Measurements from ENCODE around the gene IGF1R.

IGF1R gene

DNA sequence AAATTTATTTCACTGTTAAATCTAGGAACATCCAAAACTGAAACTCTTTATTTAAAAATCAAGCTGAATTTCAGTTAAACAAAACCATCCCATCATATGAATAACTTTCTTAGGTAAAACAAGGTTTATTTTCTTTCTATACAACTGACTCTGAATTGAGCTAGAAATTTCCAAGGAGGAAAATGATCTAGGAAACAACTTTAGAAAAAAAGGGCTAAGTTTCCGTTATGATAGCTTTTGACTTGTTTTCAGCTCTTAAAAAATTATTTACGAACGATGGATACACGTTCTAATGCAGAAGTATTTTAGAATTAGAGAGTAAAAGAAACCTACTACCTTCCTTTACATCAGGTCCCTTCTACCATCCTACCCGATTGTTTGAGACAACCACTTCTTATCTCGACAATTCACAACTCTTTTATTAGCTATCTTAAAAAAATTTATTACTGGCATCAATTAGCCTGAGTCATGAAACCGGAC is 1.8 kb upstream of the IGF1R start:
- DNase-seq: no peak
- in situ Hi-C loops (cut with HindIII; ENCODE audit: low pct_ligation_motif_present, low pct_unique_long_range_greater_than_20kb, low sequenced_read_pairs): no loop called here

DNA sequence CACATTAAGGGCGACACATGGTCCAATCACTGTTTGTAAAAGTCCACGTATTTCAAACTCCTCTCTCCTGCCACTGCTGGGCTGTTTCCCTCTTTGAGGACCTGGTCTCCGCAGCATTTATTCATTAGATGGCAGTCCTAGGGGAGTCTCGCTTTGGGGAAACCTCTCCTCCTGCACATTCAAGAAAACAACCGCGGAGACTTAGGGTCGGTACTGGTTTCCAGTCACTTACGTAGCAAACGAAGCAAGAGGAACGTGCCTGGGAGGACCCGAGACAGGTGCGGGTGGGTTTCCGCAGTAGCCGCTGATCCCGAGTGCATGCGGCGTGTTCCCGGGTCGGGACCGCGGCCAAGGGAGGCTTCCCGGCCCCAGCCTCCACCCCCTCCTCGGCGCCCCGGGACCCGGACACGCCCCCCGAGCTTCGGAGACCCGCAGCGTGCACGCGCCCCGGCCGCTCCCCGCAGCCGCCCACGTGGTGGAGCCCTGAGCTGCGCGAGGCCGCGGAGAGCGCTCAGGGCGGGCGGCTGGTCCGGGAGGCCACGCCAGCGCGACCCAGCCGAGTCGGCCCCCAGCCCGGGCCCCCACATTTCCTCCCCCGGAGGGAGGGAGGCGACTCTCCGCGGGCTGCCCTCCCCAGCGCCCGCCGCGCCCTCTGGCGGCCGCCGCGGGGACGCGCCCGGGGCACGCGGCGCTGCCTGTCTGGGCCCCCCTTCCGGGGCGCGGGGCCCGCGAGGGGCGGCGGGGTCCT is 1.1 kb upstream of the IGF1R start:
- peak; percentile 84 for DNase-seq
- in situ Hi-C loops (cut with HindIII; ENCODE audit: low pct_ligation_motif_present, low pct_unique_long_range_greater_than_20kb, low sequenced_read_pairs): no loop called here

DNA sequence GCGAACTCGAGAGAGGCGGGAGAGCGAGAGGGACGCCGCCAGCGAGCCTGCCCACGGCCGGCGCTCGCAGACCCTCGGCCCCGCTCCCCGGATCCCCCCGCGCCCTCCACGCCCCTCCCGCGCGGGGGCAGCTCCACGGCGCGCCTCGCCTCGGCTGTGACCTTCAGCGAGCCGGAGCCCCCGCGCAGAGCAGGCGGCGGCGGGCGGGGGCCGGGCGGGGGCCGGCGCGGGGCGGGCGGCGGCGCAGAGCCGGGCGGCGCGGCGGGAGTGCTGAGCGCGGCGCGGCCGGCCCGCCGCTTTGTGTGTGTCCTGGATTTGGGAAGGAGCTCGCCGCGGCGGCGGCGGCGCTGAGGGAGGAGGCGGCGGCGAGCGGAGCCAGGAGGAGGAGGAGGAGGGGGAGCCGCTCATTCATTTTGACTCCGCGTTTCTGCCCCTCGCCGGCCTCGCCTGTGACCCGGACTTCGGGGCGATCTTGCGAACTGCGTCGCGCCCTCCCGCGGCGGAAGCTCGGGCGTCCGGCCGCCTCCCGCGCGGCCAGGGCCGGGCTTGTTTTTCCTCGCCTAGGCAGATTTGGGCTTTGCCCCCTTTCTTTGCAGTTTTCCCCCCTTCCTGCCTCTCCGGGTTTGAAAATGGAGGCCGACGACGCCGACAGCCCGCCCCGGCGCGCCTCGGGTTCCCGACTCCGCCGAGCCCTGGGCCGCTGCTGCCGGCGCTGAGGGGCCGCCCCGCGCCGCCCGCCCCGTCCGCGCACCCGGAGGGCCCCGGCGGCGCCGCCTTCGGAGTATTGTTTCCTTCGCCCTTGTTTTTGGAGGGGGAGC is 524 bp downstream of the IGF1R start:
- peak; percentile 42 for DNase-seq
- in situ Hi-C loops (cut with HindIII; ENCODE audit: low pct_ligation_motif_present, low pct_unique_long_range_greater_than_20kb, low sequenced_read_pairs): no loop called here

DNA sequence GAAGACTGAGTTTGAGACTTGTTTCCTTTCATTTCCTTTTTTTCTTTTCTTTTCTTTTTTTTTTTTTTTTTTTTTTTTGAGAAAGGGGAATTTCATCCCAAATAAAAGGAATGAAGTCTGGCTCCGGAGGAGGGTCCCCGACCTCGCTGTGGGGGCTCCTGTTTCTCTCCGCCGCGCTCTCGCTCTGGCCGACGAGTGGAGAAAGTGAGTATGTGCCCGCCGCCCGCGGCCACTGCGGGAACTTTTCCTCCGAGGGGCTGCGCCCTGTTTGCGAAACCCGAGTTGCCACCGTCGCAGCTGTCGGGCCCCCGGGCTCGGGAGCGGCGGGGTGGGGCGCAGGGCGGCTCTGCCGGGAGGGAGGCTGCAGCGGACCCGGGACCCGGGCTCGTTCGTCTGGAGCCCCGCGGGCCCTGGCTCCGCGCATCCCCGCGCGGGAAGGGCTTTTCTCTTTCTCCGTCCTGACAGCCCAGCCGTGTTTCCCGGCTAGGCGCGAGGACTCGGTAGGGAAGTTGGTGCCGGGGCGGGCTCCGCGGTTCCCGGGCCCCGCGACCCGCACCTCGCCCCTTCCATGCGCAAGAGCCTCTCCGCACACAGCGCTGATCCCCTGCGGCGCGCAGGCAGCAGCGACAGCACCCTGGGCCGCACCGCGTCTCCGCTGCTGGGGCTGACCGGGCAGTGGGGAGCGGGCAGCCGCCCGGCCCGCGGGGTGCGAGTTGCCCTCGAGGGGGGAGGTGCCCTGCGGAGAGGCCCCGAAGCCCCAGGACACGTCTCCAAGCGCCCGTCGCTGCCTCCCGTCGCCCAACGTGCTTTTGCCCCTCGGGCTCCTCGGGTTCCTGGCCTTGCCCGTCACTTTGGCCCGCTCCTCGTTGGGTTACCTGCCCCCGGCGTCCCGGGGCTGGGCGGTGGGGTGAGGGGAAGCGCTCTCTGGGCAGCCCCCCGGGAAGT is 1.4 kb downstream of the IGF1R start:
- peak; percentile 28 for DNase-seq
- in situ Hi-C loops (cut with HindIII; ENCODE audit: low pct_ligation_motif_present, low pct_unique_long_range_greater_than_20kb, low sequenced_read_pairs): no loop called here

DNA sequence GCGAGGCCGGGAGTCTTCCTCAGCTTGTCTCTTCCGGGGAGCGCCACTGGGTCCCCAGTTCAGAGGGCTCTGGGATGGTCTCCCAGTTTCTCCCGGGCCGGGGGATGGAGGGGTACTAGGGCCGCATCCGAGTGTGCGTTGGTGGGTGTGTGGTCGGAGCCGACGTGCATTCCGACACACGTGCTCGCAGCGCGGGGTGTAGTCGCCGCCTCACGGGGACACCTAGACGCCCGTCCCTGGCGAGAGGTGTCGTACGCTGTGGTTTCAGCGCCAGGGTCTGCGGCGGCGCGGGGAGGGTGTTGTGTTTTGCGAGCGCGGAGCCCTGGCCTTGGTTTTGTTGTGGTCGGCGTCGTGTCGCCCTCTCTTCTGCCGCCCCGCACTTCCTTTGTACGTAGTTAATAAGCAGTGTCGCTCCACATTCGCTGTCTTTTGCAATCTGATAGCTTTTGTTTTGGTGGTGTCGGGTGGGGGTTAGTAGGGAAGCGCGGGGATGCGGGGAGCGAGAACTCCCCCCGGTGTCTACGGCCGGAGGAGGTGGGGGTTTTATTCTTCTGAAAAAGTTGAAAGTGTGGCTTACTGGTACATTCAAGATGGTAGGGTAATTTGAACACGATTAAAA is 2.2 kb downstream of the IGF1R start:
- DNase-seq: peak; percentile 4
- in situ Hi-C loops (cut with HindIII; ENCODE audit: low pct_ligation_motif_present, low pct_unique_long_range_greater_than_20kb, low sequenced_read_pairs): no loop called here

DNA sequence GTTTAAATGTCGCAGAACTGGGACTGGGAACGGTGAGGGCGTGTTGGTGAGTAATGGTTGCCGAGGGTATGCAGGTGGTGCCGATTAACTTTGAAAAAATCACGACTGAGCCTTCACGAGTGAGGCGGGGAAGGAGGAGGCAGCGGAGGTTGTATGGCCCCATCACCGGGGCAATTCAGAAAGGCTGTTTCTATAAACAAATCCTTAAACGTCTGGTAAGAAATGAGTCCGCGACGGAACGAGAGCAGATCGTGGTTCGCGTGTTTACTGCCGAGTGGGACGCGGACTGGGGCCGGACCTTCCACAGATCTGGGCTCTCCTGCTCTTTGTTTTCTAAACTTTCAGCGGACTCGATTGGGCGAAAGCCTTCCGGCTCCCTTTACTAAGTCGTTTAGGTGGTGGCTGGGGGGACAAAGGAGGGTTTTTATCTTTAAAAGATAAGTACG is 2.7 kb downstream of the IGF1R start:
- DNase-seq: peak; percentile 1
- in situ Hi-C loops (cut with HindIII; ENCODE audit: low pct_ligation_motif_present, low pct_unique_long_range_greater_than_20kb, low sequenced_read_pairs): no loop called here

DNA sequence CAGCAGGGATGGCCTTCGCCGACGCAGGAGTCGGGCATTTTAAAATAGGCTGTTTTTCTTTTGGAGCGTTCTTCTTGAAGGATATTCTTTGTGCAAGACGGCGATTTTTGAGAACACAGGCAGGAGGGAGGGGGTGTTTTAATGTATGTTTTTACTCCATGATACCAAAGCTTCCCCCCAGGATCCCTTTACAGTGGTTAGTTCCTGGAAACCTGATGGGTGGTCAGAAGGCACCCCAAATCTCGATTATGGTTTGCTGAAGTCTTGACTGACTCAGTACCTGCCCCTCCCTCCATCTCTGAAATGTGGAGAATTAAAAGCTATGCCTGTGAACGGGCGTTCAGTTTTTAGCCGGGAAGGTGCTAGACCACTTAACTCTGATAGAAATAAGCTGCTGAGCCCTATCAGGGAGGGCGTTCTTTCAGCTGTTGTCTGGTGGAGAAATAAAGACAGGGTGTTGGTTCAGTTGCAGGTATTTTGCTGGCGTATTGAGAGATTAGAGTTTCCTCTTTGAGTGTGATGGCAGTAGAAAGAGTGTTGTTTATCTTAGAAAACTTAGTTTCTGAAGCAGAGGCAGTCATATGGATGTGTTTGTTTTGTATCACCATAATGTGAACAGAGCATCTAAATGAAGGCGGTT is 3.4 kb downstream of the IGF1R start:
- in situ Hi-C loops (cut with HindIII; ENCODE audit: low pct_ligation_motif_present, low pct_unique_long_range_greater_than_20kb, low sequenced_read_pairs): no loop called here

DNA sequence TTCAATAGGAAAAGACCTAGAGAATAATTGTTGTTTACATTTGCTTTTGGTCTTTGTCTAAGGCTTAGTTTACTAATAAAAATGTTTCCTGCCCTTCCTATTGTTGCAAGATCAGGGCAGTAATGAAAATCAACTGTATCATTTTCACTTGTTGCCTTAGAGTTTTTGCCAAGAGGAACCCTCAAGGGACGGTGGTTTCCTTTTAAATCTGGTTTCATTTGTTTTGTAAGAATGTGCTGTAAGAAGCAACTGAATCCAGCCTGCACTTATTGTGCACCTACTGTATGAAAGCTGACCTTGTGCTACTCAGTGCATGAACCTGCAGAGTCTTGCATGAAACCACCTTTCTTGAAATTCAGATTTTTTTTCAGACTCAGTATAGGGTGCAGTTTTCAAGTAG is 5.3 kb downstream of the IGF1R start:
- in situ Hi-C loops (cut with HindIII; ENCODE audit: low pct_ligation_motif_present, low pct_unique_long_range_greater_than_20kb, low sequenced_read_pairs): no loop called here
- DNase-seq: no peak

More for the DNA sequence above, 3.4 kb downstream of the IGF1R start:
- DNase-seq: no peak

DNA sequence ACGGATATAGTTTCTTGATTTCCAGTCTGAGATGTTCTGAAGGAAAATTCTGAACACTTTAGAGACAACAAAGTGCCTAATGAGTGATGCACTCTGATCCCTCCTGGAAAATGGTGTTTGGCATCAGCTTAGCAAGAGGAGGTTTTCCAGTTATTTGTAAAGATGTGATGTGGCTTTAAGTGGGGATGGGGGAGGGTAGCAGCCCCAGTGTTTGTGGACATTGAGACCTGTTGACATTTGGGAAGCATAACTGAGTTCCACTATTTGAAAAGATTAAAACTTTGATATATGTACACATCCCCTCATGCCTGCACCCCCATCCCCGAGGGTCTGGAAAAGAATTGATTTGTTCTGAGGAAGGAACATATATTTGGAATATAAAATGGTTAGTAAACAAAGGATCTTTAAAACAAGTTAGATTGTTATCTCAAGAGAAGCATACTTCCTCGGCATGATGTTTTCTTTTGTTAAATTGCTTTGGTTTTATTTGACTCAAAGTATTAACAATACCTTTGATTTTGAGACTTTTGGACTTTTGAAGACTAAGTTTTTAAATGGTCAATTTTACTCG is 6.5 kb downstream of the IGF1R start:
- DNase-seq: no peak
- in situ Hi-C loops (cut with HindIII; ENCODE audit: low pct_ligation_motif_present, low pct_unique_long_range_greater_than_20kb, low sequenced_read_pairs): no loop called here

DNA sequence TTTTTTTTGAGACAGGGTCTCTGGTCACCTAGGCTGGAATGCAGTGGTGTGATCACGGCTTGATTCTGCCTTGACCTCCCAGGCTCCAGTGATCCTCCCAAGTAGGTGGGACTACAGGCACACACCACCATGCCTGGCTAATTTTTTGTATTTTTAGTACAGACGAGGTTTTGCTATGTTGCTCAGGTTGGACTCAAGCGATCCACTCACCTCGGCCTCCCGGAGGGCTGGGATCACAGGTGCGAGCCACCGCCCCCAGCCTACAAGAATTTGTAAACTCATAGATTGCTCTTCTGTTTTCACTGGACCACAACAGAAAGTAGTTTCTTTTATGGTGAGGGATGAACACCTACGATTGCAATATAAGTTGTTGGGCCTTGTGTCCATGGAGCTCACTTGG is 7.4 kb downstream of the IGF1R start:
- in situ Hi-C loops (cut with HindIII; ENCODE audit: low pct_ligation_motif_present, low pct_unique_long_range_greater_than_20kb, low sequenced_read_pairs): no loop called here

DNA sequence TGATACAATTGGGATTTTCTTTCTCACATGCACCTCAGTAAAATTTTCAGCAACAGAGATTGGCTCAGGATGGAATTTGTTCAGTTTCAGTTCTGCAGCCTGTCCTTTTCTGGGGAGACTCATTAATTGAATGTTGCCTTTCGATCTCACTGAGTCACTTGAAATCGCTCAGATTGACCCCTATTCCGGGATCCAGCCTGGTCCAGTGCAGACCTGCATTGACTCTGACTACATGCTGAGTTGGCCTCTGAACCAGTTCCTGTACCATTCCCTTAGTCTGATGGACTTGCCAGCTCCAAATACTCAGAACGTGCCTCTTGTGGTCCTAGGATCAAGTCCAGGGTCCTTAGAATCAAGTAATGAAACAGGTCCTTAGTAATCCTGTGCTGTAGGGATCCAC is 9.4 kb downstream of the IGF1R start:
- in situ Hi-C loops (cut with HindIII; ENCODE audit: low pct_ligation_motif_present, low pct_unique_long_range_greater_than_20kb, low sequenced_read_pairs): no loop called here
- no peak for DNase-seq

More for the DNA sequence above, 7.4 kb downstream of the IGF1R start:
- no peak for DNase-seq

DNA sequence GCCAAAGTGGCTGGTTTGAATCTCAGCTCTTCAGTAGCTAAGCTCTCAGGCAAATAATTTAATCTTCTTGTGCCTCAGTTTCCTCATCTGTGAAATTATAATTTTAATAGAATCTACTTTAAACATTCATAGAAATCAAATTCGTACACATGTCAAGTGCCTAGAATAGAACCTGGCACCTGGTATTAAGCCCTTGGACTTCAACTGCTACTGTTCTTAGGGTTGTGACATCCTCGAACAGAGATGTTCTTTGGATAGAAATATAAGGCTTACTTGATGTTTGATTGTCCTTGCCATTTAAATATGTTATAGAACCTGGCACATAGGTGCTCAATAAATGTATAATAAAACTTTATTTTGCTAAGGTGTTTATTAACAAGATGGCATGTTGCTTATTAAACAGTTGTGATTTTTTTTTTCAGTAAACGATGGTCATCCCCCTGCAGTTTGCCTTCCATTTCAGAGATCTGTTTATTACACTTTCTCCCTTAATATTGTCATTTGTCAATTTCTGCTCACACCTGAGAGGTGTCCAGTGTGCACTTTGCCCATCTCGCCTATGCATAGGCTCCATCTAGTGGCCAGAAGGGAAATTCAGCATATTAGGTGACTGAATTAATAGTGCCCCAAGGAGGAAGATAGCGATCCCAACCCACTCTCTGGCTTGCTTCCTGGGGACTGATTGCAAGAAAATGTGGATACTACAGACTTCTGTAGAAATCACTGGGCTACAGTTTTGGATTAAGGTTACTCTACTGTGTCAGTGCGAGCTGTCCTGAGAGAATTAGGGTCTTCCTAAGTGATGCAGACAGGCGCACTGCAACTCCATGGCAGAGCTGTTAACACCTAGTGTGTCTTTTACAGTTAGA is 10.7 kb downstream of the IGF1R start:
- in situ Hi-C loops (cut with HindIII; ENCODE audit: low pct_ligation_motif_present, low pct_unique_long_range_greater_than_20kb, low sequenced_read_pairs): no loop called here

DNA sequence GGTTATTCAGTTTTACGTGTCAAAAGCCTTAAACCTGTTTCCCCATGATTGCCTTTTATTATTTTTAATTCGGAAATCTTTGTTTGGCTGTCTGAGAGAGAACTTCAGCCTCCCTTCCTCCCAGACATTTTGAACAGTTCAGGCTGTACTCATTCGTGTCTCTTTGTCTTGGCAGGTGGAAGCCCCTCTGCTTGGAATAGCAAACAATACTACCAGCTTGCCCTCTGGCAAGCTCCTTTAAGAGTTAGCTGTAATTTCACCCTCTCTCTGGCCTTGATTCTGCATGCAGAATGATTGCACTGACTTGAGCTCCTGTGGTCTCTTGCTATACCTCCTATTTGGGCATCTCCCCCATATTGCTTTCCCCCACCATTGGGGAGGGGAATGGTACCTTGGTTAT is 11.7 kb downstream of the IGF1R start:
- in situ Hi-C loops (cut with HindIII; ENCODE audit: low pct_ligation_motif_present, low pct_unique_long_range_greater_than_20kb, low sequenced_read_pairs): no loop called here
- DNase-seq: no peak

More for the DNA sequence above, 10.7 kb downstream of the IGF1R start:
- peak; percentile 54 for DNase-seq

DNA sequence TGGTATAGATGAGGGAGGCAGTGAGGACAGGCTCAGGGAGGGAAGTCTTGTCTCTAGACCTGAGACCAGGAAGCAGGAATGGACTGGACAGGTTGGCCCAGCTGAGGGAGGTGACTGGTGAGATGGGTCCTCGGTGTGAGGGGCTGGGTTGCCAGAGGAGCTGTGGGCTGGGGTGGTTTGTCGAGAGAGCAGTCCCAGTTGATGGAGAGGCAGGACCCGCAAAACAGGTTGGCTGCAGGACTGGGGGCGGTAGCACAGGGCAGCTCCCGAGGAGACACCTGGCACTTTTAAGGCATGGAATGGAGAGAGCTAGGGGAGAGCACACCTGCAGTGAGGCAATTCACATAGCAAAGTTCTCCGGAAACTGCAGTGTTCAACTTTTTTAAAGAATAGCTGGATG is 14.7 kb downstream of the IGF1R start:
- in situ Hi-C loops (cut with HindIII; ENCODE audit: low pct_ligation_motif_present, low pct_unique_long_range_greater_than_20kb, low sequenced_read_pairs): no loop called here
- DNase-seq: no peak

DNA sequence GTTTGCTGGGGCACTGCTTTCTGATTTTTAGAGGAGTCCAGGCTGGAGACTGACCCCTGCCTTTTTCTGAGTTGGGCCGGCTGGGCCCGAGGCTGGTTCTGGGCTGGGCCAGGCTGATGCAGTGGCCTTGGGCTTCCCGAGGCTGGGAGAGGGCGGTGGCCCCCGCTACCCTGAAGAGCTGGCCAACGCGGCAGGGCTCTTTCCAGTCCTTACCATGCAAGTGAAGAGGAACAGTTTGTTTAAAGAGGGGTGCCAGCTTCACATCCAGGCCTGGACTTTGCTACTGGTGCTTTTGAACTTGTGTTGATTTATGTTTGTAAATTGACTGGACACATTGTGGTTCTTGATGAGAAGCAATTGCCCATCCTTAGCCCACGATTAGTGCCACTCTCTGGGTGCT is 15.3 kb downstream of the IGF1R start:
- in situ Hi-C loops (cut with HindIII; ENCODE audit: low pct_ligation_motif_present, low pct_unique_long_range_greater_than_20kb, low sequenced_read_pairs): no loop called here
- DNase-seq: no peak

DNA sequence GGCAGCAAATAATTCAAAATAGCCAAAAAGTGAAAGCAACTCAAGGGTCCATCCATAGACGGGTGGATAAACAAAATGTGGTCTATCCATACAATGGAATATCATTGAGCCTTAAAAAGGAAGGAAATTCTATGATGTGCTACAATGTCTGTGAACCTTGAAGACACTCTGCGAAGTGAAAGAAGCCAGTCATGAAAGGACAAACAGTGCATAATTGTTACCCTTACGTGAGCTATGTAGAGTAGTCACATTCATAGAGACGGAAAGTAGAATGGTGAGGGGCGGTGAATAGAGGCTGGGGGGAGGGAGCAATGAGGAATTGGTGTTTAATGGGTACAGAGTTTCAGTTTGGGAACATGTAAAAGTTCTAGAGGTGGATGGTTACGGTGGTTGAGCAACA is 18.1 kb downstream of the IGF1R start:
- in situ Hi-C loops (cut with HindIII; ENCODE audit: low pct_ligation_motif_present, low pct_unique_long_range_greater_than_20kb, low sequenced_read_pairs): no loop called here
- DNase-seq: no peak

DNA sequence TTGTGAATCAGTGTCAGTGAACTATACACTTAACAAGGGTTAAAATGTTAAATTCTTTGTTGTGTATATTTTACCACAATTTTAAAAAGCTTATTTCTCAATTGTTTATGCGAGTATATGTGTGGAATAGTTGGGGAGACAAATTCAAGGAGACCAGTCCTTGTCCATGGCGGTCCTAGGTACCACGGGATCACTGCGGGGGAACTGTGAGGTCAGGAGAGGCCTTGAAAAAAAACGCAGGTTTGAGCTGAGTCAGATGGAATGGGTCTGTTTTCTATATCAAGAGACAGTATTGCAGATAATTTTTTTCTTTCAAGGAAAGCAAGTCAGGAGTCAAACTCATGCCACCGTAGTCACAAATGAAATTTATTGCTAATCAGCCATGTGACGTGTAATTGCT is 18.5 kb downstream of the IGF1R start:
- DNase-seq: no peak
- in situ Hi-C loops (cut with HindIII; ENCODE audit: low pct_ligation_motif_present, low pct_unique_long_range_greater_than_20kb, low sequenced_read_pairs): no loop called here
